Brain microvascular endothelial cell (primary cell): ENCODE results near the gene TEX55.

Experiments used
- DNase-seq: peaks from one replicate; pipeline ENCODE4 v3.0.0-alpha.2; 2020
- H3K27ac ChIP-seq: fragments of 250-450 bp; sonication (Bioruptor Pico); 2 replicates; pipeline ENCODE4 v1.5.1; 2020; ENCODE audit warnings: mild to moderate bottlenecking, moderate library complexity
- H3K27me3 ChIP-seq: fragments of 250-450 bp; sonication (Bioruptor Pico); replicated peaks from 2 replicates; pipeline ENCODE4 v1.5.1; 2020; ENCODE audit warnings: mild to moderate bottlenecking
- H3K36me3 ChIP-seq: fragments of 250-450 bp; sonication (Bioruptor Pico); replicated peaks from 2 replicates; pipeline ENCODE4 v1.5.1; 2020; ENCODE audit warnings: mild to moderate bottlenecking
- H3K4me3 ChIP-seq: 2 replicates; pipeline ENCODE4 v1.5.1; 2011; ENCODE audit warnings: low read depth, mild to moderate bottlenecking, control low read depth, low read length, moderate library complexity
- CTCF ChIP-seq: IDR thresholded peaks from 2 replicates; pipeline ENCODE4 v1.5.1; 2011; ENCODE audit warnings: low read depth, mild to moderate bottlenecking, moderate library complexity, low read length, control low read depth, inconsistent platforms; ENCODE audit errors: missing control alignments
- in situ Hi-C: cut with HindIII; loops from 2 replicates; pipeline ENCODE4 v1.10.0; 2017; ENCODE audit warnings: low sequenced_read_pairs, low pct_ligation_motif_present

The TEX55 gene

DNA sequence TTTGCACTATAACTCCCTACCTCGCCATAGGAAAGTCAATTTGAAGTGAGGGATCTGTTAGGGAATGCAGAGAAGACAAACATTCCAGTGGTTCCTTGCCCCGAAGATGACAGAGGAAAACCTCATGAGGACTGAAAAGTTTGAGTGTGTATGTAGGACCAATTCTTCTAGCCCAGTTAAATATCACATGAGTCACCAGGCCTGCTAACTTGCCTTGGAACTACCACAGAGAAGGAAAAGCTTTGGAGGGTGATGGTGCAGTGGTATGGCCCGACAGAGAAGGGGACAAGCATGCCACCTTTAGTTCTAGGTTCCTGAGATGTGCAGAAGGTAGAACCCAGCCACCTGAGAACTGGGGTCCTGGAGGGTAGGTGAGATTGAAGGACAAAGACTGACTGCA is 24.9 kb downstream of the TEX55 start:
- TF ChIP-seq CTCF = no peak
- in situ Hi-C loops = no loop called here
- Histone ChIP-seq H3K27me3 (no peaks in the 10 kb centered on the region), H3K36me3 (no peaks in the 10 kb centered on the region), H3K4me3 (no peak overlapping the region), H3K27ac (no peak overlapping the region)
- no peak for DNase-seq

DNA sequence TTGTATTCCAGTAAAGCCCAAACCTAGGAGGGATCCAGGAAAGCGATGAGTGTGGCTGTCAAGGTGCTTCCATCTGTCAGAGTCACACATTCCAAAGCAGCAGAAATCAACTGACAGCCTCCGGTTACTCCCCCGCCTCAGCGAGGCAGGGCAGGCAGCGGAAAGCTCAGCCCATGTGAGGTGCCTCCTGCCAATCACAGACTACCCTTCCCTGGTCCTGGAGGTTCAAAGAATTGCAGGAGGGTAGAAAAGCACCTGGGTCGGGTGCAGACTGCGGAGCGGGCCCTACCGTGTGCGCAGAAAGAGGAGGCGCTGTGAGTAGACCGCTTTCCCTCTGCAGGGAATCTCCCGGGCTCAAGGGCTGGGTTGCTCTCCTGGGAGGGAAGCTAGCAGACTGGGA is 27.4 kb downstream of the TEX55 start, which contains the start of gene UPK1B:
Gene UPK1B (plus strand): TSS at position 274 of the 400 bp plus-strand sequence. CDS start 13,144 bp downstream, outside the sequence.
- in situ Hi-C loops = no loop called here
- no peak for TF ChIP-seq CTCF
- Histone ChIP-seq H3K27ac (no peak within 1 kb of the TSS), H3K4me3 (no peak within 1 kb of the TSS), H3K36me3 (no peaks in the 10 kb centered on the region), H3K27me3 (no peaks in the 10 kb centered on the region)
- no peak for DNase-seq

- TF ChIP-seq CTCF = no peak
- no peak overlapping the region for H3K27ac ChIP-seq
- in situ Hi-C loops = no loop called here
Measured at GRCh38 chr3:119175872-119176756, 30.1 kb downstream of the TEX55 start.

DNA sequence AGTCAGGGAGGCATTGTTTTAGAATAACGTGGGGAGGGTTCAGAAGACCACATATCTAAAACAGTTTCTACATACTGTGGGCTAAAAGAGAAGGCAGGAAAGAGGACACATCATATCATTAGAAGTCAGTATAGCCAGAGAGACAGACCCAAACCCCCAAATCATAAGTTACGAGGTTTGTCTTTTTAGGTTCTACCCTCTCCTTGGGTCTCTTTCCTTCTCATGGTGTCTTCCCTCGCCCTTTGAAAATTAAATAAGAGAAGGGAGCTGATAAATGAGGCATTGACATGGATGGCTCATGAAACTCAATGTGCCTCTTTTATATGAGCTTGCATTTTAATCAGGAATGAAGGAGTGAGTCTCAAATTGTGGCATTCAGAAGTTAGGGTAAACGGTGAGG is 30.8 kb downstream of the TEX55 start:
- no peaks in the 10 kb centered on the region for H3K27me3 ChIP-seq
- no peak for DNase-seq
- H3K27ac ChIP-seq = no peak overlapping the region
- H3K36me3 ChIP-seq = no peaks in the 10 kb centered on the region
- no peak for TF ChIP-seq CTCF
- in situ Hi-C loops = no loop called here
- H3K4me3 ChIP-seq = no peak overlapping the region

More at GRCh38 chr3:119175872-119176756, 30.1 kb downstream of the TEX55 start:
- no peak for DNase-seq
- H3K4me3 ChIP-seq = no peak overlapping the region
- no peaks in the 10 kb centered on the region for H3K27me3 ChIP-seq
- H3K36me3 ChIP-seq = no peaks in the 10 kb centered on the region

GRCh38 chr3:119177321-119177720 is 31.4 kb downstream of the TEX55 start:
- no peaks in the 10 kb centered on the region for H3K27me3 ChIP-seq
- in situ Hi-C loops = no loop called here

More at GRCh38 chr3:119177321-119177720, 31.4 kb downstream of the TEX55 start:
- no peak overlapping the region for H3K4me3 ChIP-seq
- H3K27ac ChIP-seq = no peak overlapping the region
- no peaks in the 10 kb centered on the region for H3K36me3 ChIP-seq
- no peak for TF ChIP-seq CTCF
- no peak for DNase-seq
